T47D (cell line): ENCODE data around the gene SCARB1.
A peak's percentile ranks its signal among the peaks of the same experiment; 100 is the strongest.

Experiments
- DNase-seq, 2 experiments: peaks; one replicate each; pipeline versions ENCODE4 v3.0.0 to v3.0.0-alpha.2; 2011 to 2012; ENCODE audit warnings: low read depth in 1 of 2, low spot score in 1 of 2
- JUND ChIP-seq: IDR thresholded peaks from 2 replicates; pipeline ENCODE4 v1.6.1; 2012; ENCODE audit warnings: low read depth
- in situ Hi-C: cut with HindIII; loops from 2 replicates; pipeline ENCODE4 v1.10.0; 2016; ENCODE audit warnings: low sequenced_read_pairs, low pct_unique_long_range_greater_than_20kb

Gene SCARB1

DNA sequence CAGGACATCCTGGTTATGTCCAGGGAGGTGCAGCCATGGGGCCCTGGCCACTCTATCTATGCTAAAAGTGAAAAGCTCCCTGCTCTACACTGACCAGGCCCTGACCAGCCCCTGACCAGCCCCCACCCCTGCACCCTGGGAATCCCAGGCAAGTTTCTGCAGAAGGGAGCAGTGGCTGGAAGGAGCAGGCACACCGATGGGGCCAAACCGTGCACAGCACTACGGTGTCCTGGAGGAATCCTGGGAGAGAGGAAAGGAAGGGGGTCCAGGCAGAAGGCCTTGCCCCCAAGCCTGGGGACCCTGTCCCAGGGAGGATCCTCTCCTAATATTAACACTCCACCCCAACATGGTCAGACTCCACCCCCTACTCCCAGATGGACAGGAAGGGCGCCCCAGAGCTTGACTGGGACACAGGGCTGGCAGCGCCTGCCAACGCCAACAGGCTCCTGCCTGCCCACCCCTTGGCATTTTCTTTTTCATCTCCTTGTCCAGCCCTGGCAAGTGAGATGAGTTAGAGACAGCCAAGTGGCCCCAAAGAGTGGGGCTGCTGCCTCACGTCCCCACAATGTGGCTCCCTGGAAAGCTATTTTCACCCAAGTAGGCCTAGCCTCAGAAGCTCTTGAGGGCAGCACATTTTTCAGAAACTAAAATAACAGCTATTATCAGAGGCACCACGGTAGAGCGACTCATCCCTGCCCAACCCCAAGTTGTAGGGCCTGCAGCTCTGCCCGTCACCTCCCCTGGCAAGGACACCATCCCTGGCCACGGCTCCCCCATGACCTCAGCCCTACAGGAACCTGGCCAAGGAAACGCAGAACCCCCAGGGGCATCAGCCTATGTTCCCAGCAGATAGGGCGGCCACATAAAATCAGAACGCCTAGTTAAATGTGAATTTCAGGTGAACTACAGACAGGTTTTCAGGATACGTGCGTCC, 82.6 kb downstream of the SCARB1 start:
- in situ Hi-C loops, result no loop called here

DNA sequence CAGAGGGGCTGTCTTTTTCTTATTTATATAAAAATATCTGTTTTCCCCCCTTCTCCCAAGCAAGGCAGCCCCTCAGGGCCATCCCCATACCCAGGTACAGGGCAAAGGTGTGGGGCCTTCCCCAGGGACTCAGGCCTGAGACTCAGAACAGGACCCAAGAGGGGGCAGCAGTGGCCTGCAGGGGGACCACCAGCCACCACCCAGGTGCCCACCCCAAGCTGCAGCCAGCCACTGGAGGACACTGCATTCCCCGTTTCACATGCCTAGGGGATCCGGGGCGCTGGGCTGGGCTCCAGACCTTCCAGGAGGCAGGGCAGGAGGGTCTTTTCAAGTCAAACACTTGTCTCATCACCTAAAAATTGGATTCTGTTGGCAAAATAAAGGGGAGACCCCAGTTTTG, 83.3 kb downstream of the SCARB1 start:
- TF ChIP-seq JUND, result no peak
- DNase-seq, result no peak
- in situ Hi-C loops, result no loop called here

More for the DNA sequence above, 82.6 kb downstream of the SCARB1 start:
- no peak for TF ChIP-seq JUND
- DNase-seq, result no peak

DNA sequence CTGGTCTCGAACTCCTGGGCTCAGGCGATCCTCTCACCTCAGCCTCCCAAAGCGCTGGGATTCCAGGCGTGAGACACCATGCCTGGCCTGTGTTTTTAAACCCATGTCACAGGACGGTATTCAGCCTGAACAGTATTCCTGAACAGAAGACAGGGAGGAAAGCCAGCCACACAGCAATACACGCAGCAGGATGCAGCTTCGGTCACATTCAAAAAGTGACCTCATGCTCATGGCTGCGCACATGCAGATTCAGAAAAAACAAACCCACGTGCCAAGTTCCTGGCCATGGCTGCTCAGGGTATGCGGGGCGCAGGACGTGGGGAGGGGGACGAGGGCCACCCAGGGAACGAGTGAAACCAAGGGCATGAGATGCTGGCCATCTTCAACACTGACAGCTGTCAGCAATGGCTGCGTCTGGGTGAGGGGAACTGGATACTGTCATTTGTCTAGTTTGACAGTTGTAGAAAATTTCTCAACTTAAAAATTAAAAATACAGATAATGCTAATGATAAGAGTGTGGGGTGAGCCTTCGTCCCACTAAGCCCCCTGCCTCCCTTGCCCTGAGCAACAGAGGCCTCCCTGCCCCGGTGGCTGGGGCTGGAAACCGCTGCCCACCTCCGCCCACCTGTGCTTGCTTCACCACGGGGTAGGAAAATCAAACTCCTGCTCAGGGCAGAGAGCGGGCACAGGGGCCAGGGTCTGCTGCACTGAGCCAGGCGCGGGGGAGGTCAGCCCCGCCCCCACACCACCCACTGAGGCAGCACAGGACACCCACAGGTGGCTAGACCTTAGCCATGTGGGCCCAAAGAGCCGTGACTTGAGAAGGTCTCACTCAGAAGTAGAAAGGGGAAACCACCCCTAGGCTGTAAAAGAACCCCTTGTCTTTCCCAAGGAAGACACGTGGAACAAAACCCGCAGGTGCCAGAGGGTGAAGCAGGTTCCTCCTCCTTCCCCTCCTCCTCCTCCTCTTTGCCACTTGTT, 84.2 kb downstream of the SCARB1 start:
- TF ChIP-seq JUND, result no peak
- in situ Hi-C loops, result no loop called here
- no peak for DNase-seq

DNA sequence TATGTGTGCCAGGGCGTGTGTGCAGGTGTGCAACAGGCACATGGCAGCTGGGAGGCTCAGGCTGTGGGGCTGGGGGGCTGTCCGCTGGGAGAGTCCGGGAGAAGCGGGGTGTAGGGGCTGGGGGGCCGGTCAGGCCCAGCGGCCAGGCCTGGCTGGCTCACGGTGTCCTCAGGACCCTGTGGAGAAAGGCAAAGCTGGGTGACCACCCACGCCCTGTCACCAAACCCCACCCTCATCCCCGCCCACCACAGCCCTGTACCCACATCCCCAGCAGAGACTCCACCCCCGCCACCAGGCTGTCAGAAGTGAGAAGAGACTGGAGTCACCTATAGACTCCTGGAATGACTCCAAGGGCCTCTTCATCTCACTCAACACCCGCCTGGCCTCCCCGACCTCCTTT, 85.3 kb downstream of the SCARB1 start:
- DNase-seq, result no peak
- in situ Hi-C loops, result no loop called here
- no peak for TF ChIP-seq JUND

DNA sequence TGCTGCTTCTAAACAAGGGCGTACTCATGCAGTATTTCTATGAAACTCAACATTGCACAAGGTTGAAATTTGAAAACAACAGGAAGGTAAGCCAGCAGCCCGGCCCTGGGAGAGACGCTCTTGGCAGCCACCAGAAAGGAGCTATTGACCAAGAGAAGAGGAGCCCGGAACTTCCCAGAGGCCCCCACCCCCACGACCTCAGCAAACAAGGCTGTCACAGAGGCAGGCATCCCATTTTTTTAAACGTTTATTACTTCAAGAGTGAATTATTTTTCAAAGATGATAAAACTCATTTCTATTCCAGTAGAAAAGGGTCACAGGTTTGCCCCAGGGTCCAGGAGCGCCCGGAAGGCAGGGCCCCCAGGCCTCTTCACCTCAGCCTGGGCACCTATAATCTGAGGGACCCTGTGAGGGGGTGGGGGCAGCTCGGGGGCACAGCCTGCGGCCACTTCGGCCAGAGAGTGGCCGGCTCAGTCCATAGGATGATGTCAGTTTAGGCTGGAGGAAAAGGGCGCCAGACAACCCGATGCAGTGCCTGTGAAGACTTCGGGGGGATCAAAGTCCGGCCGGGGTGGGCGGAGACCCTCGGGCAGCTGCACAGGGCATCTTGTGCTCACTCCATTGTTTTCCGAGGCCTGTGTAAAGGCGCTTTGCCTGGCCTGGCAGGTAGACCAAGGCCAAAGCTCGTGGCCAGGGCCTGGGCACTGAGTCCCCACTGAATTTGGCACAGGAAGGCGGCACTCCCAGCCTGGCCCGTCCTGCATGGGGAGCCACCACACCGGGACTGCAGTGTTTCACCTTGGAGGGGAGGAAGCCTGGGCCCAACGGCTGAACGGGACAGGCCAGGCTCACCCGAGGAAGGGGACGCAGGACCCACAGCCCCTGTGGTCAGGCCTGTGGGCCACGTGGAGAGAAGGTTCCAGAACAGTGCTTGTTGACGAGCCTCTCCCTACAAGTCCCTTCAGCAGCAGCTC, 86.0 kb downstream of the SCARB1 start:
- TF ChIP-seq JUND, result no peak
- no peak for DNase-seq
- in situ Hi-C loops, result no loop called here

DNA sequence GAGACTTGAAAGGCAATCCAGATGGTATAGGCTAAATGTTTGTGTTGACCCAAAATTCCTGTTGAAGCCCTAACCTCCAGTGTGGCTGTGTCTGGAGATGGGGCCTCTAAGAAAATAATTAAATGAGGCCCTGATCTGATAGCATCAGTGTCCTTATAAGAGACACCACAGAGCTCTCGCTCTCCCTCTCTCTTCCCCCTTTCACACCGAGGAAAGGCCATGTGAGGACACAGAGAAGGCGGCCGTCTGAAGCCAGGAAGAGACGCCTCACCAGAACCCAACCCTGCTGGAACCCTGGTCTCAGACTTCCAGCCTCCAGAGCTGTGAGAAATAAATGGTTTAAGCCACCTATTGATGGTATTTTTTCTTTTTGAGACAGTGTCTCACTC, 87.5 kb downstream of the SCARB1 start:
- DNase-seq, result no peak
- in situ Hi-C loops, result no loop called here
- no peak for TF ChIP-seq JUND

DNA sequence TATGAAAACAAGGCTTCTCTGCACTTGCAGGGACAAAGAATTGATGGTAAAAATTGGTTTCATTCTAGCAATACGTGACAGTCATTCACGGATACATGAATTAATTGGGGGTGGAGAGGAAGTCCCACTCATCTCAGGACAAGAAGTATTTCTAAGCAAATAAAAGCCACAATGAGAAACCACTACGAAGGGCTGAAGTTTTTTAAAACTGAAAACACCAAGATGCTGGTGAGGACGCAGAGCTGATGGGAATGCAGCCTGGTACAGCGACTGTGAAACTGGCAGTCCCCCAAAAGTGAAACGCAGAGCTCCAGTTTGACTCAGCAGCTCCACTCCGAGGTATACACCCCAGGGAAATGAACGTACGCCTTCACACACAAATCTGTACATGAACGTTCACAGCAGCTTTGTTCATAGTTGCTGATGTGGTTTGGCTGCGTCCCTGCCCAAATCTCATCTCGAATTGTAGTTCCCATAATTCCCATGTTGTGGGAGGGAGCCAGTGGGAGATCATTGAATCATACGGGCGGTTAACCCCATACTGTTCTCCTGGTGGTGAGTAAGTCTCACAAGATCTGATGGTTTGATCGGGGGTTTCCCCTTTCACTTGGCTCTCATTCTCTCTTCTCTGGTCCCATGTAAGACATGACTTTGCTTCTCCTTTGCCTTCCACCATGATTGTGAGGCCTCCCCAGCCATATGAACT, 89.0 kb downstream of the SCARB1 start:
- peak in 1 of 2 experiments; percentile 42 for DNase-seq
- in situ Hi-C loops, result no loop called here

DNA sequence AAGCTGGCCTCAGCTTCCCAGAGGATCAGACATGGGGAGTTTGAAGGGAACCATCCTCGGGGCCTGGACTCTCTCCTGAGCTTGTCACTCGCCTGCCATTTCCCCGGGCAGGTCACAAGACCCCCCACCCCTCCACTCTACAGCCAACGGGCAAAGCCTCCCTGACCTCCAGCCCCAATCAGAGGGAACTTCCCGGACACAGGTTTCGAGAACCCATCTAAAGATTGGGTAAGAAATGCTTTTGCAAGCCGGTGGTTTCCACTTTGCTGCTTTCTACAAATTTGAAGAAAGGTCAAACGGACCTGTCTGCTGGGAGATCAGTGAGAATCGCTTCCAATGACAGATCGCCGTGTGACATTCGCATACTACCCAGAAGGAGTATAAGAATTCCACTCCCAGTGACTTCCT, 89.6 kb downstream of the SCARB1 start:
- DNase-seq, result no peak
- in situ Hi-C loops, result no loop called here
- TF ChIP-seq JUND, result no peak

More for the DNA sequence above, 89.0 kb downstream of the SCARB1 start:
- TF ChIP-seq JUND, result no peak

DNA sequence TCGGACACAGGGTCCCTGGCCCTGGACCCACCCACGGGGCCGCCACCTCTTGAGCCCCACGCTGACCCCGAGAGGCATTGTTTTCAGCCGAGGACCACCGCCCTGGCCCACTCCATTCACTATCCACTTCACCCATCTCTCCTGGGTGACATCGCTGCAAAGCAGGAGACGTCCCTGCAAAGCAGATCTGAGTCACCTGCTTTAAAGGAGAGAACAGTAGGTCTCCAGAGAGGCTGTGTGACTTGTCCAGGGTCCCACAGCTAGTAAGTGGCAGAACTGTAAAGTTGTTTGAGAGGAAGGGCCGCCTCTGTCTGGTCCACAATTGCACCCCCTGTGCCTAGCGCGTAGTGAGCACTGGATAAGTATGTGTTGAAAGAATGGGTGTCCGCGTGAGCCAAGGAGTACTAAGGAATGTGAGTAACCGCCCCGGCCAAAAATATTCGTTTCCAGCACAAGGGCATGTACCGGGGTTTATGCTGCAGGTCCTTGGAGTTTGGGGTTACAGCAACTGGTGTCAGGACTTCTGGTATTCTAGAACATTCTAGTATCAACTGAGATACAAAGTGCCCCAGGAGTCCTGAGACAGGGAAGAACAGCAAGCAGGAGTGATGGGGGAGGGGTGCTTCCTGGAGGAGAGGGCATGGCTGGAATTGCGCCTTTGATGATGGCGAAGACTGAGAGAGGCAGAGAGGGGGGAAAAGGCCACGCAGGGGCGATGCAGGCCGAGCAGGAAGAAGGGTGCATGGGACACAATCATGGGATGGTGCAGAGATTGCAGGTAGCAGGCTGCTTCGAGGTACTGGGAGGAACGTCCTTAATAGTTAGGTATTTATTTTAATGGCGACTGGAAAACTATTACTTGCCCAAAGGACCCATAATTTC, 91.1 kb downstream of the SCARB1 start:
- no peak for TF ChIP-seq JUND
- no peak for DNase-seq
- in situ Hi-C loops, result no loop called here

DNA sequence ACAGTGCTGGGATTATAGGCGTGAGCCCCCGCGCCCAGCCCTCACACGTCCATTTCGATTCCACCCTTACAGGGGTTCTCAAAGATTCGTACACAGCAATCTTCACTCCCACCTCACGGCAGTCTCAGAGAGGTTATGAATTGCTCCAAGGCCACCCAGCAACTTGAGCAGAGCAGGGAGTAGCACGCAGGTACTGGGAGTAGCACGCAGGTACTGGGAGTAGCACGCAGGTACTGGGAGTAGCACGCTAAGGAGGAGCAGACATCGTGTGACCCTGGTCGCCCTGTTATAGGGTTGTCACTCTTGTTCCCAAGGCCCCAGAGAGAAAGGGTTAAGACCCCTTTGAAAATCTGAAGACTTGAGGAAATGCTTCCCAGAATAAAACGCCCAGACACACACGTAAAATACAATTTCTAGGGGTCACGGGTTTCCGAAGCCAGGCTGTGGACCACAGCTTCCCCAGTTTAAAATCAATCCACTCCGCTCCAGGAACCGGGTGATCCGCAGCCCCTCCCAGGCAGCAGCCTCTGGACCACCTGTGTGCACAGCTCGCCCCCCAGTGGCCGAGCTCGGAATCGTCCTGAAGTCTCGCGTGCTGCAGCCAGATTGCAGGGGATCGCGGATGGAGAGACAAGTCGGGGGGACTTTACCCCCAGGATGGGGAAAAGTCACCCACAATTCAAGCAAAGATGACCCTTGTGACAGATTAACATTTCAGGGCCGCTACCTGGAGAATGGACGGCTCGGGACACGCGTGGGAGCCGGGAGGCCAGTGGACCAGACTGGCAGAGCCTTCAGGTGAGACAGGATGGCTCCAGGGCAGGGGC, 92.0 kb downstream of the SCARB1 start:
- in situ Hi-C loops, result no loop called here
- TF ChIP-seq JUND, result no peak
- peak; percentile 72 to 74 for DNase-seq
